Esophagus squamous epithelium (tissue), 4 donors: ENCODE data around the gene GNG2.

Experiments
- CTCF ChIP-seq, 6 experiments: fragments of 450-650 bp in 4 of 6; fragments of 200-600 bp in 2 of 6; sonication (generic) in 2 of 6; IDR thresholded peaks; one replicate each; pipeline ENCODE4 v1.5.1; 2016 to 2019; ENCODE audit warnings: antibody characterized with exemption in 6 of 6, mild to moderate bottlenecking in 4 of 6, moderate library complexity in 4 of 6
- POLR2A ChIP-seq, 4 donors: fragments of 450-650 bp; IDR thresholded peaks; one replicate each; pipeline ENCODE4 v1.6.1; 2017; ENCODE audit warnings: antibody characterized with exemption in 4 of 4, mild to moderate bottlenecking in 4 of 4, moderate library complexity in 3 of 4

- no peak for TF ChIP-seq CTCF (IDR thresholded peaks at IDR 0.05)
- TF ChIP-seq POLR2A (IDR thresholded peaks at IDR 0.05), result no peak
Observed at GRCh38 chr14:51914310-51914709, 53.9 kb downstream of the GNG2 start.
